Aorta (tissue), 5 donors: ENCODE results near the gene ETV3L. TPM values are rescaled to one million over a fixed set of nuclear protein-coding genes. Genes with fewer than 3 reads are reported as not detected.

Source experiments
- ATAC-seq: fragments of 200-7000 bp; cut with Tn5 transposase; one replicate; pipeline ENCODE4 v1.9.1; 2022; ENCODE audit warnings: moderate library complexity; ENCODE audit not compliant: low FRiP score
- DNase-seq, 2 donors: peaks; one replicate each; pipeline ENCODE4 v3.0.0-alpha.2; 2020
- H3K27ac ChIP-seq, 2 donors: one replicate each; pipeline ENCODE4 v1.5.1; 2013; ENCODE audit warnings: low read length in 2 of 2, mild to moderate bottlenecking in 2 of 2, moderate library complexity in 2 of 2, control low read depth in 1 of 2, inconsistent platforms in 1 of 2, low read depth in 1 of 2
- H3K27me3 ChIP-seq, 2 donors: one replicate each; pipeline ENCODE4 v1.6.1; 2013; ENCODE audit warnings: control low read depth in 1 of 2, low read length in 1 of 2, mild to moderate bottlenecking in 1 of 2, moderate library complexity in 1 of 2; ENCODE audit not compliant: insufficient read depth in 2 of 2, control insufficient read depth in 1 of 2
- H3K36me3 ChIP-seq, 2 donors: one replicate each; pipeline ENCODE4 v1.6.1; 2013; ENCODE audit warnings: control low read depth in 1 of 2, low read length in 1 of 2, mild to moderate bottlenecking in 1 of 2; ENCODE audit not compliant: insufficient read depth in 2 of 2, control insufficient read depth in 1 of 2
- H3K4me1 ChIP-seq, 2 donors: one replicate each; pipeline ENCODE4 v1.6.1; 2013; ENCODE audit warnings: low read length in 2 of 2, control low read depth in 1 of 2, mild to moderate bottlenecking in 1 of 2, moderate library complexity in 1 of 2; ENCODE audit not compliant: insufficient read depth in 2 of 2, control insufficient read depth in 1 of 2
- H3K4me3 ChIP-seq, 2 donors: one replicate each; pipeline ENCODE4 v1.5.1; 2013; ENCODE audit warnings: low read length in 2 of 2, control low read depth in 1 of 2, mild to moderate bottlenecking in 1 of 2
- H3K9me3 ChIP-seq: one replicate; pipeline ENCODE4 v1.6.1; 2013; ENCODE audit warnings: mild to moderate bottlenecking, low read length; ENCODE audit not compliant: control insufficient read depth
- WGBS, 2 donors: extraction: QIAGEN DNeasy Blood & Tissue Kit; methylation state at CpG; one replicate each; pipeline ENCODE4 v1.1.7; 2013; 5-methylcytosine and 5-hydroxymethylcytosine counted together
- intact Hi-C, 2 donors: fragments of 100-400 bp; cut with DNase I; formaldehyde crosslinking; loops; one replicate each; pipeline versions ENCODE4 v1.14.2 to v1.15.0; 2022
- polyA plus RNA-seq, 2 donors: library from polyadenylated mRNA; stranded (reverse); fragments of 200-250 nt; gene quantifications; one replicate each; pipeline ENCODE4 v1.2.3, GENCODE V29; 2013
- total RNA-seq, 2 donors: library from RNA; stranded (reverse); fragmentation: NEBNext Ultra II Directional; extraction: Animal tissue kit (Norgen Biotek cat#: 25700); gene quantifications; one replicate each; pipeline ENCODE4 v1.2.1, GENCODE V29; 2021
- donor health status: healthy with polysubstance abuse.
- donor health status: Bipolar disorder and iron deficiency.
- donor health status: DM: no; HTN: no; CAD: no.
- donor health status: DM: no; HTN: no; CAD: no.
- donor health status: DM: yes; HTN: yes; CAD: no.

Gene ETV3L
- total and polyA plus RNA-seq, 4 donors = not detected

DNA sequence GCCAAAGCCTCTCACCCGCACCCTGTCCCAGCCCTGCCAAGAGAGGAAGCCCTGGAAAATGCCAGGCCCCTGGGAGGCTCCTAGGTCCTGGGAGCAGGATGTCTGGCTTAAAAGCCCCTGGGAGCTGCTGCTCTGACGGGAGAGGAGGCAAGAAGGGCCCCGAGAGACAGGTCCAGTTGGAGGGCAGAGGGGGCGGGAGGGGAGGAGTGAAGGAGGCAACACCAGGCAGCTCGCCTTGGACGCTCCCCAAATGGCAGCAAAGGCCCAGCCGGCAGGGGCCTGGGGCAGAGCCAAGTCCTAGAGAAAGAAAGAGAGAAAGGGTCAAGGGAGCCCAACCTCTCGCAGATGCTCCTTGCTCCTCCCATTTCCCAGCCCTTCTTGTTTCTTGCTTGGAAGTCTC is 6.8 kb downstream of the ETV3L start:
- Histone ChIP-seq H3K4me3 (no peak overlapping the region), H3K9me3 (no peaks in the 10 kb centered on the region), H3K27ac (no peak overlapping the region), H3K36me3 (no peaks in the 10 kb centered on the region), H3K27me3 (no peaks in the 10 kb centered on the region), H3K4me1 (no peaks in the 10 kb centered on the region)
- DNase-seq = peak in 1 of 2 donors; percentile 57
- ATAC-seq = peak; percentile 39
- WGBS, 2 donors = 13 to 18% methylated on average over 8 of the region's 8 CpGs
- intact Hi-C loops = no loop called here

DNA sequence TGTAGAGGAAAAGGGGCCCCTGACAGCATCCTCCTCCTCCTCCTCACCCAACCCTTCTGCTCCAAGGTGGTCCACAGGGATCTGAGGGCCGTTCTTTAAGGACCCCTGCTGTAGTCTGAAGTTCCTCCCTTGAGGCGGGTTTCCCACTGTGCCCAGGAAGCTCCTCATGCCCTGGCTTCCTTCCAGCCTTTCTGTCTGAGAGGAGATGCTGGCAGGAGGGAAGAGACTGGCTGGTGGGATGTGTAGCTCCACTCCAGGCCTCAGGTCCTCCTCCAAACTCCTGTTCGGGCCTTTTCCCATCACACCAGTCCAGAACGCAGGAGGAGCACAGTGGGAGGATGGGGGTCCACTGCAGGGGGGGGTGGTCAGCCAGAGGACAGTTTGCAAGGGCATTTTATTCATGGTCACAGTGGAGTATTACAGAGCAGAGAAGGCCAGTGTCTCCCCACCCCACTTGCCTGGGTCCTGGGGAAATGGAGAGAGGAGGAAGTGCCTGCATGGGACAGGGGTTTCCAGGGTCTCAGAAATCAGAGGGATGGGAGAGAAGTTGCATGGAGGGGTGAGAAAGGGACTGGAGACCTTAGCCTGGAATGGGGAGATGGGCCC is 7.8 kb downstream of the ETV3L start:
- Histone ChIP-seq H3K36me3 (no peaks in the 10 kb centered on the region), H3K4me3 (no peak overlapping the region), H3K27ac (no peak overlapping the region), H3K9me3 (no peaks in the 10 kb centered on the region), H3K4me1 (no peaks in the 10 kb centered on the region), H3K27me3 (no peaks in the 10 kb centered on the region)
- ATAC-seq (no peak), DNase-seq (no peak)
- 81 to 83% methylated on average over 4 of the region's 4 CpGs for WGBS, 2 donors
- intact Hi-C loops = loop anchor here in 1 of 2 donors (2.0 kb wide), 1 partner anchor 65 kb away; no protein-coding TSS in a partner anchor

DNA sequence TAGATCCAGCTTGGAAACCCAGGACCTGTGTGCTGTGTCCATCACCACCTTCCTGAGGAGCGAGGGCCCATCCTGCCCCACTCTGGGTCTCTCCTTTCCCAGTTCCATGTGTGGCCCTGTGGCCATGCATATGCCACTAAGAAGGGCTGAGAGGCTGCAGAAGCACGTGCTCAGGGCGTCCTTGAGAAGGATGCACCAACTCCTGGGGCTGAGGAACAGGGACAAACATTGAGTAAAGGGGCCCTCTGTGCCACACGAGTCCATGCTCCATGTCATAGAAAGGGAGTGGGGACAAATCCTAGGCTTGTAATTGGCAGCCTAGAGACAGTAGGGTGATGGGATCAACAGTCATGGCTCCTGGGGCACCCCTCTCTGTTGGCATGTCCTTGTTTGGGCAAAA is 8.4 kb downstream of the ETV3L start:
- ATAC-seq = no peak
- Histone ChIP-seq H3K27me3 (no peaks in the 10 kb centered on the region), H3K4me1 (no peaks in the 10 kb centered on the region), H3K27ac (no peak overlapping the region), H3K36me3 (no peaks in the 10 kb centered on the region), H3K4me3 (no peak overlapping the region), H3K9me3 (no peaks in the 10 kb centered on the region)
- DNase-seq = no peak
- WGBS, 2 donors = 91% methylated on average over 4 of the region's 4 CpGs
- intact Hi-C loops = loop anchor here in 1 of 2 donors (2.0 kb wide), 1 partner anchor 66 kb away; no protein-coding TSS in a partner anchor

DNA sequence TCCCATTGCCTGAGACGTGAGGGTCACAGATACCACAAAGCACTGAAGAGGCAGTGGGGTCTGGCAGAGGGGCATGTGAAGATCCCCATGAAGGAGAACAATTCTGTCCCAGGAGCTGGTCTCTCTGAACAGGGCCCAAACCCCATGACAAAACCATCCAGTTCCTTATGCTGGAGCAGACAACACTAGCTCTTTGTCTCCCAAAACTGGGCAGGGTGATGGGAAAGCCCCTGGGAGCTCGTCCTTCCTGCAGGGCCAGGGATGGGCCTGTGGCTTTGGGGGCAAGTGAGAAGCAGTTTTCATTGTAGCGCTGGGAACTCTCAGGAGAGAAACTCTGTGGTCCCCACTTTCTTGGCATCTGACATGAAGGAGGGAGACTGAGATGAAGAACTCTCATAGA is 8.8 kb downstream of the ETV3L start:
- intact Hi-C loops = loop anchor here (1.0 to 2.0 kb wide), 2 partner anchors 66 kb away; no protein-coding TSS in a partner anchor
- Histone ChIP-seq H3K9me3 (no peaks in the 10 kb centered on the region), H3K36me3 (no peaks in the 10 kb centered on the region), H3K27ac (no peak overlapping the region), H3K27me3 (no peaks in the 10 kb centered on the region), H3K4me1 (no peaks in the 10 kb centered on the region), H3K4me3 (no peak overlapping the region)
- WGBS, 2 donors = 74 to 77% methylated on average over 3 of the region's 3 CpGs
- ATAC-seq (no peak), DNase-seq (no peak)

DNA sequence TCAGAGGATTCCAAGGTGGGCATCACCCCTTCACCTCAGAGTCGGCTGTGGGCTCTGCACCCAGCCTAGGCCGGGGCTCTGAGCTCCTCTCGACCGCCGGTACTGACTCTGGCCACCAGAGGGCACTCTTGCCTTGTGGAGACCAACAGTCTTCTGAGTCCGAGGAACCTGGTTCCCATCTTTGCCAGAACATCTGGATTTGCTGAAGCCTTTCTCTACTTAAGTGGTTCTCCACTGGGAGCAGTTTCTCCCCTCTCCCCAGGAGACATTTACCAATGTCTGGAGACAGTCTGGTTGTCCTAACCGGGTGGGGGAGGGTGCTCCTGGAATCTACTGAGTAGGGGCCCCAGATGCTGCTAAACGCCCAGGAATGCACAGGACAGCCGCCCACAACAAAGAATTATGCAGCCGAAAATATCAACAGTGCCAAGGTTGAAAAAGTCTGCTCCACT is 9.4 kb downstream of the ETV3L start:
- intact Hi-C loops = loop anchor here (1.0 to 2.0 kb wide), 2 partner anchors 66 to 67 kb away; no protein-coding TSS in a partner anchor
- Histone ChIP-seq H3K4me3 (no peak overlapping the region), H3K36me3 (no peaks in the 10 kb centered on the region), H3K9me3 (no peaks in the 10 kb centered on the region), H3K27ac (no peak overlapping the region), H3K27me3 (no peaks in the 10 kb centered on the region), H3K4me1 (no peaks in the 10 kb centered on the region)
- peak; percentile 90 to 96 for DNase-seq
- WGBS, 2 donors = 11 to 14% methylated on average over 10 of the region's 10 CpGs
- peak; percentile 89 for ATAC-seq

DNA sequence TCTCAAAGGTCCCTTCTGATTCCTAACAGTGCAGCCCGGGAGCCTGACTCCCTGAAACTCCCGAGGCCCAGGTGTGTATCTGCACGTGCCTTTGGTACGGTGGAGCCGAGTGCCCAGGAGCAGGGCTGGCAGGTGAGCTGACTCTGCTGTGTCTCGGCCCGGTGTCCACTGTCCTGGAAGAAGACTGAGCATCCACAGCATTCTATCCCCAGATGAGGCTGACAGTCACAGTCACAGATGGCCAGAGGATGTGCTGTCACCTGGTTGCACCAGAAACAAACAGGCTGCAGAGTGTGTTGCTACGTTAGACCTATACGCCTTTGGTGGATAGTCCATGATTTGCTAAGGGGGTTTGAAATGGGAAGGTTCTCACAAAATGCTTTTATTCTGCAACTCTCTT is 9.8 kb downstream of the ETV3L start:
- Histone ChIP-seq H3K27me3 (no peaks in the 10 kb centered on the region), H3K9me3 (no peaks in the 10 kb centered on the region), H3K4me1 (no peaks in the 10 kb centered on the region), H3K27ac (no peak overlapping the region), H3K4me3 (no peak overlapping the region), H3K36me3 (no peaks in the 10 kb centered on the region)
- 83 to 92% methylated on average over 9 of the region's 9 CpGs for WGBS, 2 donors
- ATAC-seq (no peak), DNase-seq (no peak)
- intact Hi-C loops = loop anchor here (1.0 to 2.0 kb wide), 2 partner anchors 67 kb away; no protein-coding TSS in a partner anchor

DNA sequence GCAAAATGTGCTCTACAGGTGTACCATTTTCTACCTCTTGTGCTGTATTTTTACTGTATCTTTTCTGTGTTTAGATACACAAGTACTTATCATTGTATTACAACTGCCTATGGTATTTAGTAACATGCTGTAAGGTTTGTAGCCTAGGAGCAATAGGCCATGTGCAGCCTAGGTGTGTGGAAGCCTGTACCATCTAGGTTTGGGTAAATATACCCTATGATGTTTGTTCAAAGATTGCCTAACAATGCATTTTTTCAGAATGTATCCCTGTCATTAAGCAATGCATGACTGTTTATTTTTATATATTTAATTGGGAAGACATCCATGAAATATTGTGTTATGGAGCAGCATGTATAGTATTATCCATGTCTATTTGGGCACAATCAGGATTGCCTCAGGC is 11.0 kb downstream of the ETV3L start:
- intact Hi-C loops = no loop called here
- no peaks in the 10 kb centered on the region for H3K4me1 ChIP-seq

DNA sequence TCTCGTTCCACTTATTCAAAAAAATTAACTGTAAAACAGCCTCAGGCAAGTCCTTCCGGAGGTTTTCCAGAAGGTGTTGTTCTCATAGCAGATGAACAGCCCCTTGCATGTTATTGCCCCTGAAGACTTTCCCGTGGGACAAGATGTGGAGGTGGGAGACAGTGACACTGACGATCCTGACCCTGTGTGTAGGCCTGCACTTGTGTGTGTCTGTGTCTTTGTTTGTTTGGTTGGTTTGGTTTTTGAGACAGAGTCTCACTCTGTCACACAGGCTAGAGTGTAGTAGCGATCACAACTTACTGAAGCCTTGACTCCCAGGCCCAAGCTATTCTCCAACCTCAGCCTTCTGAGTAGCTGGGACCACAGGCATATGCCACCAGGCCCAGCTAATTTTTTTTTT is 12.6 kb downstream of the ETV3L start:
- no peak for ATAC-seq
- DNase-seq = no peak
- H3K4me3 ChIP-seq = no peak overlapping the region
- peaks cover 0 to 2% of the 10 kb centered on the region in 2 donors for H3K27me3 ChIP-seq
- intact Hi-C loops = no loop called here
- H3K27ac ChIP-seq = no peak overlapping the region
- WGBS, 2 donors = 89 to 90% methylated on average over 5 of the region's 5 CpGs
- H3K9me3 ChIP-seq = no peaks in the 10 kb centered on the region
- no peaks in the 10 kb centered on the region for H3K4me1 ChIP-seq
- H3K36me3 ChIP-seq = no peaks in the 10 kb centered on the region

More for the DNA sequence above, 11.0 kb downstream of the ETV3L start:
- Histone ChIP-seq H3K36me3 (no peaks in the 10 kb centered on the region), H3K27ac (no peak overlapping the region), H3K9me3 (no peaks in the 10 kb centered on the region), H3K4me3 (no peak overlapping the region), H3K27me3 (no peaks in the 10 kb centered on the region)
- ATAC-seq (no peak), DNase-seq (no peak)

DNA sequence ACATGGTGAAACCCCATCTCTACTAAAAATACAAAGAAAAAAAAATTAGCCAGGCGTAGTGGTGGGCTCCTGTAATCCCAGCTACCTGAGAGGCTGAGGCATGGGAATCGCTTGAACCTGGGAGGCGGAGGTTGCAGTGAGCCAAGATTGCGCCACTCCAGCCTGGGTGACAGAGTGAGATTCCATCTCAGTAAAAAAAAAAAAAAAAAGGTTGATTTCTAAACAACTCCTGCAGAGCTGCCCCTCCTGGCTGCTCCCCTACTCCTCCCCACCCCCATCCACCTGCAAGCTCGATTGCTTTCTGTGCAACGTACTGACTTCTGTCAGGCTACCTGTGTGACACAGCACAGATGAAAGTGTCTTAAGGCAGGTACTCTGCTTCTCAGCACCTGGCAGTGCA is 13.3 kb downstream of the ETV3L start:
- Histone ChIP-seq H3K4me3 (no peak overlapping the region), H3K36me3 (no peaks in the 10 kb centered on the region), H3K27ac (no peak overlapping the region), H3K27me3 (peaks cover 0 to 2% of the 10 kb centered on the region in 2 donors), H3K4me1 (no peaks in the 10 kb centered on the region), H3K9me3 (no peaks in the 10 kb centered on the region)
- WGBS, 2 donors = 82 to 83% methylated on average over 6 of the region's 6 CpGs
- ATAC-seq = no peak
- no peak for DNase-seq
- intact Hi-C loops = no loop called here
